Kidney (tissue), 14 donors: ENCODE results near the gene FGD2. TPM values are rescaled to one million over a fixed set of nuclear protein-coding genes. Genes with fewer than 3 reads are reported as not detected.

ENCODE experiments used
- DNase-seq, 5 donors: peaks; one replicate each; pipeline ENCODE4 v3.0.0-alpha.2; 2013 to 2020
- FAIRE-seq: peaks from 2 replicates; lab custom pipeline; 2012; peaks lifted over from hg19 to GRCh38; lab: Jason Lieb, UNC
- H3K27ac ChIP-seq, 2 donors: one replicate each; pipeline ENCODE4 v1.7.0; 2013; ENCODE audit warnings: low read depth in 2 of 2, low read length in 2 of 2, inconsistent platforms in 1 of 2
- H3K27me3 ChIP-seq: one replicate; pipeline ENCODE4 v1.7.1; 2013; ENCODE audit warnings: low read length, inconsistent platforms; ENCODE audit not compliant: control insufficient read depth, insufficient read depth
- H3K36me3 ChIP-seq, 3 donors: one replicate each; pipeline versions ENCODE4 v1.7.0 to v1.7.1; 2013; ENCODE audit warnings: low read length in 3 of 3, control low read depth in 1 of 3, inconsistent platforms in 1 of 3; ENCODE audit not compliant: insufficient read depth in 3 of 3, control insufficient read depth in 2 of 3
- H3K4me1 ChIP-seq, 3 donors: one replicate each; pipeline versions ENCODE4 v1.7.0 to v1.7.1; 2013; ENCODE audit warnings: low read length in 3 of 3, inconsistent platforms in 1 of 3, low read depth in 1 of 3; ENCODE audit not compliant: control insufficient read depth in 2 of 3, insufficient read depth in 2 of 3
- H3K4me3 ChIP-seq, 3 donors: one replicate each; pipeline versions ENCODE4 v1.7.0 to v1.8.1; 2013; ENCODE audit warnings: low read length in 3 of 3, control low read depth in 1 of 3, inconsistent platforms in 1 of 3
- H3K9ac ChIP-seq, 3 donors: one replicate each; pipeline versions ENCODE4 v1.7.0 to v1.7.1; 2013; ENCODE audit warnings: low read length in 3 of 3, control low read depth in 1 of 3, inconsistent platforms in 1 of 3
- H3K9me3 ChIP-seq, 3 donors: one replicate each; pipeline versions ENCODE4 v1.7.0 to v1.7.1; 2013; ENCODE audit warnings: low read length in 3 of 3, control low read depth in 1 of 3, inconsistent platforms in 1 of 3; ENCODE audit not compliant: control insufficient read depth in 2 of 3, insufficient read depth in 1 of 3
- intact Hi-C: fragments of 100-400 bp; cut with DNase I; formaldehyde crosslinking; loops from one replicate; pipeline ENCODE4 v1.11.1; 2022
- polyA plus RNA-seq: library from polyadenylated mRNA; stranded (reverse); fragments of 350-450 nt; fragmentation: Illumina TruSeq; extraction: RNeasy Lipid Tissue Mini Kit (QIAGEN cat#74804); gene quantifications from one replicate; pipeline ENCODE4 v1.2.3, GENCODE V29; 2014; ENCODE audit warnings: low read depth, low replicate concordance; ENCODE audit not compliant: insufficient read depth
- total RNA-seq: library from RNA; stranded (reverse); fragmentation: NEBNext Ultra II Directional; extraction: Animal tissue kit (Norgen Biotek cat#: 25700); gene quantifications from one replicate; pipeline ENCODE4 v1.2.1, GENCODE V29; 2021
- TF ChIP-seq, protein P1 (sequence below): IDR thresholded peaks from 3 replicates; pipeline ENCODE4 v1.5.1; 2012; ENCODE audit warnings: mild to moderate bottlenecking, moderate library complexity, borderline replicate concordance; ENCODE audit not compliant: insufficient read depth; ENCODE audit errors: extremely low read depth
- donor health status: control.
- donor health status: control.
- donor health status: control.
- donor health status: control.
- donor health status: control.
- donor health status: DM: yes; HTN: yes; CAD: no.
- donor health status: Normal renal cell carcinoma (clear cell type).

Gene FGD2
- total and polyA plus RNA-seq, 2 donors from 2014 or later, result 0.97 to 49.5 TPM

- no peaks in the 10 kb centered on the region for H3K27me3 ChIP-seq
- peaks cover 0 to 14% (median 10%) of the 10 kb centered on the region in 3 donors for H3K4me1 ChIP-seq
- no peak overlapping the region for H3K9ac ChIP-seq
- no peak overlapping the region for H3K4me3 ChIP-seq
- TF ChIP-seq, protein P1, sequence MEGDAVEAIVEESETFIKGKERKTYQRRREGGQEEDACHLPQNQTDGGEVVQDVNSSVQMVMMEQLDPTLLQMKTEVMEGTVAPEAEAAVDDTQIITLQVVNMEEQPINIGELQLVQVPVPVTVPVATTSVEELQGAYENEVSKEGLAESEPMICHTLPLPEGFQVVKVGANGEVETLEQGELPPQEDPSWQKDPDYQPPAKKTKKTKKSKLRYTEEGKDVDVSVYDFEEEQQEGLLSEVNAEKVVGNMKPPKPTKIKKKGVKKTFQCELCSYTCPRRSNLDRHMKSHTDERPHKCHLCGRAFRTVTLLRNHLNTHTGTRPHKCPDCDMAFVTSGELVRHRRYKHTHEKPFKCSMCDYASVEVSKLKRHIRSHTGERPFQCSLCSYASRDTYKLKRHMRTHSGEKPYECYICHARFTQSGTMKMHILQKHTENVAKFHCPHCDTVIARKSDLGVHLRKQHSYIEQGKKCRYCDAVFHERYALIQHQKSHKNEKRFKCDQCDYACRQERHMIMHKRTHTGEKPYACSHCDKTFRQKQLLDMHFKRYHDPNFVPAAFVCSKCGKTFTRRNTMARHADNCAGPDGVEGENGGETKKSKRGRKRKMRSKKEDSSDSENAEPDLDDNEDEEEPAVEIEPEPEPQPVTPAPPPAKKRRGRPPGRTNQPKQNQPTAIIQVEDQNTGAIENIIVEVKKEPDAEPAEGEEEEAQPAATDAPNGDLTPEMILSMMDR, result no peak
- intact Hi-C loops, result no loop called here
- no peaks in the 10 kb centered on the region for H3K9me3 ChIP-seq
- FAIRE-seq (no peak), DNase-seq (no peak)
- H3K36me3 ChIP-seq, result peaks cover 8 to 75% (median 75%) of the 10 kb centered on the region in 3 donors
- H3K27ac ChIP-seq, result no peak overlapping the region
Observed at GRCh38 chr6:36970892-36971842, 34.3 kb upstream of the FGD2 start.

- DNase-seq, result peak in 1 of 5 donors; percentile 36
- TF ChIP-seq, protein P1, result no peak
- intact Hi-C loops, result no loop called here
- H3K9ac ChIP-seq, result no peak overlapping the region
- H3K36me3 ChIP-seq, result peaks cover 8 to 85% (median 82%) of the 10 kb centered on the region in 3 donors
- H3K27ac ChIP-seq, result no peak overlapping the region
- H3K4me1 ChIP-seq, result peaks cover 0 to 11% (median 10%) of the 10 kb centered on the region in 3 donors
- no peaks in the 10 kb centered on the region for H3K9me3 ChIP-seq
- H3K27me3 ChIP-seq, result no peaks in the 10 kb centered on the region
- H3K4me3 ChIP-seq, result no peak overlapping the region
- FAIRE-seq, result no peak
Observed at GRCh38 chr6:36971921-36972673, 33.4 kb upstream of the FGD2 start.

DNA sequence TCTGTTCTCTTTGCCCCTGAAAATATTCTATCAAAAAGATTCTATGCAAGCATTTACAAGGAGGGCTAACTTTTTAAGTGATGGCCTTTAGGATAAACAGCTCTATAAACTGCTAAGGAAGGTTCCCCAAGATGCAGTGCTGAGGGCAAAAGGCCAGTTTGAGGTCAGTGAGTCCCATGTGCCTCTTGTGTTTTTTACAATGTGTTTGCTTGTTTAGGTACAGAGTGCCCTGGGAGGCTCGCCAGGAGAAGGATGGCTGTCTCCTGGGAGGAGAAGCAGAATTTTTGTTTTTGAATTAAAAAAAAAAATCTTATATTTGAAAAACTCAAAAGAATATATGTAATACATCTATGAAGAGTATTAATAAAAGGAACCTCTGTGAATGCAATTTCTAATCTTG, 32.3 kb upstream of the FGD2 start:
- FAIRE-seq (no peak), DNase-seq (no peak)
- H3K4me1 ChIP-seq, result peaks cover 0 to 10% (median 3%) of the 10 kb centered on the region in 3 donors
- H3K36me3 ChIP-seq, result peaks cover 4 to 86% (median 85%) of the 10 kb centered on the region in 3 donors
- no peak overlapping the region for H3K4me3 ChIP-seq
- H3K27me3 ChIP-seq, result no peaks in the 10 kb centered on the region
- TF ChIP-seq, protein P1, result no peak
- intact Hi-C loops, result no loop called here
- no peak overlapping the region for H3K9ac ChIP-seq
- H3K9me3 ChIP-seq, result no peaks in the 10 kb centered on the region
- H3K27ac ChIP-seq, result no peak overlapping the region
